Measurements from ENCODE around the gene BCAR1.

The BCAR1 gene

GRCh38 chr16:75204410-75204758 lies 47.0 kb downstream of the BCAR1 start:
- H3K4me1 Mint-ChIP-seq (ENCODE audit: low read depth): peaks cover 14% of the 10 kb centered on the region
- no peak overlapping the region for H3K4me3 Mint-ChIP-seq
- H3K36me3 Mint-ChIP-seq (ENCODE audit: low read depth): no peaks in the 10 kb centered on the region
- H3K9me3 Mint-ChIP-seq: no peaks in the 10 kb centered on the region
- H3K27ac Mint-ChIP-seq: no peak overlapping the region
- H3K27me3 Mint-ChIP-seq: no peaks in the 10 kb centered on the region

- Mint-ChIP-seq H3K4me3 (no peak overlapping the region), H3K27me3 (no peaks in the 10 kb centered on the region), H3K4me1 (ENCODE audit: low read depth) (peaks cover 14% of the 10 kb centered on the region), H3K27ac (no peak overlapping the region), H3K36me3 (ENCODE audit: low read depth) (no peaks in the 10 kb centered on the region), H3K9me3 (no peaks in the 10 kb centered on the region)
Observed at GRCh38 chr16:75203667-75204409, 47.6 kb downstream of the BCAR1 start.

- Mint-ChIP-seq H3K9me3 (no peaks in the 10 kb centered on the region), H3K4me1 (ENCODE audit: low read depth) (peaks cover 14% of the 10 kb centered on the region), H3K36me3 (ENCODE audit: low read depth) (no peaks in the 10 kb centered on the region), H3K4me3 (no peak overlapping the region), H3K27ac (no peak overlapping the region), H3K27me3 (peaks cover 4% of the 10 kb centered on the region)
Observed at GRCh38 chr16:75203096-75203495, 48.3 kb downstream of the BCAR1 start.

GRCh38 chr16:75202069-75202590 lies 49.3 kb downstream of the BCAR1 start:
- H3K9me3 Mint-ChIP-seq: no peaks in the 10 kb centered on the region
- no peaks in the 10 kb centered on the region for H3K36me3 Mint-ChIP-seq (ENCODE audit: low read depth)
- H3K27me3 Mint-ChIP-seq: peaks cover 11% of the 10 kb centered on the region
- peaks cover 14% of the 10 kb centered on the region for H3K4me1 Mint-ChIP-seq (ENCODE audit: low read depth)
- no peak overlapping the region for H3K4me3 Mint-ChIP-seq
- H3K27ac Mint-ChIP-seq: no peak overlapping the region

- Mint-ChIP-seq H3K4me3 (no peak overlapping the region), H3K4me1 (ENCODE audit: low read depth) (peaks cover 14% of the 10 kb centered on the region), H3K36me3 (ENCODE audit: low read depth) (no peaks in the 10 kb centered on the region), H3K27ac (no peak overlapping the region), H3K27me3 (peaks cover 18% of the 10 kb centered on the region), H3K9me3 (no peaks in the 10 kb centered on the region)
Observed at GRCh38 chr16:75198135-75198600, 53.3 kb downstream of the BCAR1 start.

- no peaks in the 10 kb centered on the region for H3K36me3 Mint-ChIP-seq (ENCODE audit: low read depth)
- H3K27me3 Mint-ChIP-seq: peaks cover 18% of the 10 kb centered on the region
- H3K4me1 Mint-ChIP-seq (ENCODE audit: low read depth): peaks cover 14% of the 10 kb centered on the region
- H3K27ac Mint-ChIP-seq: no peak overlapping the region
- H3K4me3 Mint-ChIP-seq: no peak overlapping the region
- H3K9me3 Mint-ChIP-seq: no peaks in the 10 kb centered on the region
Observed at GRCh38 chr16:75197522-75198134, 53.8 kb downstream of the BCAR1 start.

GRCh38 chr16:75196836-75197235 lies 54.6 kb downstream of the BCAR1 start:
- Mint-ChIP-seq H3K4me1 (ENCODE audit: low read depth) (peaks cover 11% of the 10 kb centered on the region), H3K36me3 (ENCODE audit: low read depth) (no peaks in the 10 kb centered on the region), H3K9me3 (no peaks in the 10 kb centered on the region), H3K27ac (no peak overlapping the region), H3K27me3 (peaks cover 18% of the 10 kb centered on the region), H3K4me3 (no peak overlapping the region)

- H3K4me1 Mint-ChIP-seq (ENCODE audit: low read depth): peaks cover 7% of the 10 kb centered on the region
- no peak overlapping the region for H3K4me3 Mint-ChIP-seq
- no peaks in the 10 kb centered on the region for H3K36me3 Mint-ChIP-seq (ENCODE audit: low read depth)
- H3K27me3 Mint-ChIP-seq: peaks cover 18% of the 10 kb centered on the region
- no peaks in the 10 kb centered on the region for H3K9me3 Mint-ChIP-seq
- H3K27ac Mint-ChIP-seq: no peak overlapping the region
Observed at GRCh38 chr16:75195811-75196790, 55.3 kb downstream of the BCAR1 start.

GRCh38 chr16:75193730-75194444 lies 57.5 kb downstream of the BCAR1 start:
- Mint-ChIP-seq H3K36me3 (ENCODE audit: low read depth) (no peaks in the 10 kb centered on the region), H3K9me3 (no peaks in the 10 kb centered on the region), H3K4me1 (ENCODE audit: low read depth) (no peaks in the 10 kb centered on the region), H3K27me3 (peaks cover 18% of the 10 kb centered on the region), H3K4me3 (no peak overlapping the region), H3K27ac (no peak overlapping the region)

GRCh38 chr16:75193265-75193650 lies 58.2 kb downstream of the BCAR1 start:
- Mint-ChIP-seq H3K36me3 (ENCODE audit: low read depth) (no peaks in the 10 kb centered on the region), H3K27me3 (peaks cover 20% of the 10 kb centered on the region), H3K9me3 (no peaks in the 10 kb centered on the region), H3K27ac (no peak overlapping the region), H3K4me1 (ENCODE audit: low read depth) (no peaks in the 10 kb centered on the region), H3K4me3 (no peak overlapping the region)

- H3K36me3 Mint-ChIP-seq (ENCODE audit: low read depth): no peaks in the 10 kb centered on the region
- no peaks in the 10 kb centered on the region for H3K9me3 Mint-ChIP-seq
- no peak overlapping the region for H3K4me3 Mint-ChIP-seq
- no peaks in the 10 kb centered on the region for H3K4me1 Mint-ChIP-seq (ENCODE audit: low read depth)
- H3K27ac Mint-ChIP-seq: no peak overlapping the region
- H3K27me3 Mint-ChIP-seq: peaks cover 14% of the 10 kb centered on the region
Observed at GRCh38 chr16:75192606-75193264, 58.7 kb downstream of the BCAR1 start.

- Mint-ChIP-seq H3K4me3 (no peak overlapping the region), H3K9me3 (no peaks in the 10 kb centered on the region), H3K27me3 (peaks cover 4% of the 10 kb centered on the region), H3K27ac (no peak overlapping the region), H3K4me1 (ENCODE audit: low read depth) (no peaks in the 10 kb centered on the region), H3K36me3 (ENCODE audit: low read depth) (no peaks in the 10 kb centered on the region)
Observed at GRCh38 chr16:75189638-75190245, 61.7 kb downstream of the BCAR1 start.

- Mint-ChIP-seq H3K9me3 (no peaks in the 10 kb centered on the region), H3K4me3 (no peak overlapping the region), H3K4me1 (ENCODE audit: low read depth) (no peaks in the 10 kb centered on the region)
Observed at GRCh38 chr16:75188832-75189477, 62.5 kb downstream of the BCAR1 start.

More at GRCh38 chr16:75188832-75189477, 62.5 kb downstream of the BCAR1 start:
- peaks cover 4% of the 10 kb centered on the region for H3K27me3 Mint-ChIP-seq
- H3K36me3 Mint-ChIP-seq (ENCODE audit: low read depth): no peaks in the 10 kb centered on the region
- H3K27ac Mint-ChIP-seq: no peak overlapping the region
